T follicular helper cell (primary cell): ENCODE data around the gene TRIM71.
A peak's percentile ranks its signal among the peaks of the same experiment; 100 is the strongest.
"Not testable (repeated sequence)": the region's sequence is repeated elsewhere in the genome, so short reads cannot be mapped to it uniquely, and the experiment has no call there.

ENCODE experiments used
- DNase-seq: peaks from one replicate; pipeline ENCODE4 v3.0.0-alpha.2; 2020; ENCODE audit warnings: low read depth

The TRIM71 gene

GRCh38 chr3:32890420-32891276 lies 72.9 kb downstream of the TRIM71 start:
- no peak for DNase-seq

- DNase-seq = no peak
These were observed 73.6 kb downstream of the TRIM71 start for GRCh38 chr3:32891365-32891764.

- DNase-seq = no peak
These were observed 75.1 kb downstream of the TRIM71 start for GRCh38 chr3:32892625-32893598.

- no peak for DNase-seq
These were observed 77.2 kb downstream of the TRIM71 start for GRCh38 chr3:32894977-32895376.

GRCh38 chr3:32895701-32896100 lies 77.9 kb downstream of the TRIM71 start:
- no peak for DNase-seq

- DNase-seq = no peak
These were observed 78.3 kb downstream of the TRIM71 start for GRCh38 chr3:32896143-32896542.

- no peak for DNase-seq
These were observed 79.3 kb downstream of the TRIM71 start for GRCh38 chr3:32897001-32897601.

- no peak for DNase-seq
These were observed 80.3 kb downstream of the TRIM71 start for GRCh38 chr3:32897981-32898623.

GRCh38 chr3:32899265-32899664 lies 81.5 kb downstream of the TRIM71 start:
- no peak for DNase-seq

GRCh38 chr3:32901005-32901932 lies 83.5 kb downstream of the TRIM71 start:
- DNase-seq = no peak

GRCh38 chr3:32902887-32903371 lies 85.1 kb downstream of the TRIM71 start:
- peak; percentile 11 for DNase-seq

- no peak for DNase-seq
These were observed 86.2 kb downstream of the TRIM71 start for GRCh38 chr3:32903953-32904352.

GRCh38 chr3:32909999-32910398 lies 92.2 kb downstream of the TRIM71 start:
- no peak for DNase-seq

- DNase-seq = no peak
These were observed 93.2 kb downstream of the TRIM71 start for GRCh38 chr3:32910954-32911353.

GRCh38 chr3:32912046-32912445 lies 94.2 kb downstream of the TRIM71 start:
- no peak for DNase-seq

GRCh38 chr3:32913790-32914446 lies 96.1 kb downstream of the TRIM71 start:
- no peak for DNase-seq

GRCh38 chr3:32919920-32920319 lies 102.1 kb downstream of the TRIM71 start:
- no peak for DNase-seq

- DNase-seq = no peak
These were observed 104.3 kb downstream of the TRIM71 start for GRCh38 chr3:32922078-32922477.

- DNase-seq = no peak
These were observed 112.4 kb downstream of the TRIM71 start for GRCh38 chr3:32930161-32930560.

GRCh38 chr3:32931273-32931672 lies 113.5 kb downstream of the TRIM71 start:
- not testable (repeated sequence) for DNase-seq
